Measurements from ENCODE around the gene ZFAND5.

GRCh38 chr9:72410214-72410613, 45.2 kb upstream of the ZFAND5 start:
- TF ChIP-seq CTCF (IDR thresholded peaks at IDR 0.05 in 4 of 5, conservative IDR thresholded peaks at IDR 0.05 in 1 of 5) = no peak
- TF ChIP-seq POLR2A (IDR thresholded peaks at IDR 0.05) = no peak

Measured in gastrocnemius medialis (tissue), 4 donors.